ENCODE results near the gene GABRB1.

GABRB1 gene

GRCh38 chr4:47031011-47031678, at the start of gene GABRB1:
Gene GABRB1, plus strand, starts transcription at chr4:47031567.
- peak in 2 of 6 experiments; percentile 17 to 30 for DNase-seq

GRCh38 chr4:46984781-46985180, 46.6 kb upstream of the GABRB1 start:
- no peak for DNase-seq

- DNase-seq, result no peak
Measured at GRCh38 chr4:46986922-46987638, 44.3 kb upstream of the GABRB1 start.

GRCh38 chr4:46992338-46992737, 39.0 kb upstream of the GABRB1 start:
- no peak for DNase-seq

GRCh38 chr4:46993075-46994006, 38.0 kb upstream of the GABRB1 start, which contains the start of gene GABRA4:
Gene GABRA4, minus strand, starts transcription at chr4:46993581. Its CDS starts 157 bp downstream, at chr4:46993424.
- no peak for DNase-seq

- no peak for DNase-seq
Measured at GRCh38 chr4:46994007-46994405, 37.4 kb upstream of the GABRB1 start.

GRCh38 chr4:46999566-46999965, 31.8 kb upstream of the GABRB1 start:
- DNase-seq, result no peak

- DNase-seq, result no peak
Measured at GRCh38 chr4:47000406-47000805, 31.0 kb upstream of the GABRB1 start.

- no peak for DNase-seq
Measured at GRCh38 chr4:47002580-47002979, 28.8 kb upstream of the GABRB1 start.

GRCh38 chr4:47010347-47010911, 20.9 kb upstream of the GABRB1 start:
- DNase-seq, result no peak

GRCh38 chr4:47010912-47011446, 20.4 kb upstream of the GABRB1 start:
- peak in 3 of 6 experiments; percentile 10 to 19 (median 15) for DNase-seq

- DNase-seq, result no peak
Measured at GRCh38 chr4:47012676-47013075, 18.7 kb upstream of the GABRB1 start.

- no peak for DNase-seq
Measured at GRCh38 chr4:47013373-47013772, 18.0 kb upstream of the GABRB1 start.

- DNase-seq, result no peak
Measured at GRCh38 chr4:47017081-47017480, 14.3 kb upstream of the GABRB1 start.

GRCh38 chr4:47017494-47017893, 13.9 kb upstream of the GABRB1 start:
- no peak for DNase-seq

GRCh38 chr4:47031751-47032404, 511 bp downstream of the GABRB1 start:
- DNase-seq, result peak in 1 of 6 experiments; percentile 30

GRCh38 chr4:47032405-47033106, 1.2 kb downstream of the GABRB1 start:
- DNase-seq, result peak in 2 of 6 experiments; percentile 6 to 8

GRCh38 chr4:47038263-47038662, 6.9 kb downstream of the GABRB1 start:
- no peak for DNase-seq

- no peak for DNase-seq
Measured at GRCh38 chr4:47040828-47041227, 9.5 kb downstream of the GABRB1 start.

- DNase-seq, result no peak
Measured at GRCh38 chr4:47043821-47044220, 12.5 kb downstream of the GABRB1 start.

- no peak for DNase-seq
Measured at GRCh38 chr4:47045261-47045660, 13.9 kb downstream of the GABRB1 start.

Data from stimulated activated naive CD4-positive, alpha-beta T cell (primary cell).